Stomach (tissue), 9 donors: Measurements from ENCODE around the gene APOL4. TPM values are rescaled to one million over a fixed set of nuclear protein-coding genes. Genes with fewer than 3 reads are reported as not detected.

Source experiments
- DNase-seq, 2 donors: peaks; one replicate each; pipeline versions ENCODE4 v3.0.0 to v3.0.0-alpha.2; 2013 to 2019
- H3K27ac ChIP-seq, 5 donors: fragments of 200-600 bp in 4 of 5; sonication (generic) in 4 of 5; one replicate each; pipeline ENCODE4 v1.5.1; 2013 to 2019; ENCODE audit warnings: mild to moderate bottlenecking in 1 of 5, moderate library complexity in 1 of 5
- H3K27me3 ChIP-seq, 3 donors: fragments of 200-600 bp; sonication (generic); one replicate each; pipeline ENCODE4 v1.5.1; 2017 to 2019; ENCODE audit warnings: mixed run types in 1 of 3
- H3K36me3 ChIP-seq, 4 donors: fragments of 200-600 bp; sonication (generic); 1 replicate in 3 of 4; 2 replicates in 1 of 4; pipeline ENCODE4 v1.5.1; 2016 to 2019
- H3K4me1 ChIP-seq, 4 donors: fragments of 200-600 bp; sonication (generic); one replicate each; pipeline ENCODE4 v1.5.1; 2016 to 2019
- H3K4me3 ChIP-seq, 4 donors: fragments of 200-600 bp; sonication (generic) in 3 of 4; one replicate each; pipeline ENCODE4 v1.5.1; 2016 to 2019; ENCODE audit warnings: mild to moderate bottlenecking in 1 of 4
- H3K9me3 ChIP-seq, 4 donors: fragments of 200-600 bp; sonication (generic); one replicate each; pipeline ENCODE4 v1.5.1; 2016 to 2019
- EP300 ChIP-seq: sonication (generic); formaldehyde crosslinking; IDR thresholded peaks from one replicate; pipeline ENCODE4 v1.6.1; 2017; ENCODE audit warnings: antibody characterized with exemption
- POLR2A ChIP-seq, 4 donors: fragments of 450-650 bp; IDR thresholded peaks; one replicate each; pipeline ENCODE4 v1.6.1; 2016; ENCODE audit warnings: antibody characterized with exemption in 4 of 4, control low read depth in 2 of 4, mild to moderate bottlenecking in 1 of 4, moderate library complexity in 1 of 4
- POLR2AphosphoS5 ChIP-seq, 3 donors: sonication (generic); formaldehyde crosslinking; IDR thresholded peaks; one replicate each; pipeline ENCODE4 v1.6.1; 2016; ENCODE audit warnings: antibody characterized with exemption in 3 of 3
- WGBS, 5 donors: extraction: QIAGEN DNeasy Blood & Tissue Kit in 3 of 5; methylation state at CpG; one replicate each; pipeline versions ENCODE4 v1.1.5 to v1.1.7; 2013 to 2018; 5-methylcytosine and 5-hydroxymethylcytosine counted together
- intact Hi-C: fragments of 100-400 bp; cut with DNase I; formaldehyde crosslinking; loops from one replicate; pipeline ENCODE4 v1.15.1; 2023; ENCODE audit warnings: low total_unique reads
- polyA plus RNA-seq, 3 donors: library from polyadenylated mRNA; stranded (reverse); fragments of 200-250 nt; gene quantifications; one replicate each; pipeline ENCODE4 v1.2.3, GENCODE V29; 2013
- total RNA-seq, 5 donors: library from RNA; depleted of rRNA; stranded (reverse); fragments of >200 nt; gene quantifications; one replicate each; pipeline versions ENCODE4 v1.1.0 to v1.2.3, GENCODE V29; 2014 to 2016
- TF ChIP-seq, protein P1 (sequence below), 7 experiments: fragments of 450-650 bp in 4 of 7; fragments of 200-600 bp in 3 of 7; sonication (generic) in 3 of 7; IDR thresholded peaks; one replicate each; pipeline ENCODE4 v1.5.1; 2016 to 2019; ENCODE audit warnings: antibody characterized with exemption in 7 of 7, control low read depth in 2 of 7, mild to moderate bottlenecking in 1 of 7
- donor health status: healthy with polysubstance abuse.
- donor health status: Bipolar disorder and iron deficiency.
- donor health status: healthy.

Gene APOL4
- total and polyA plus RNA-seq, 8 donors: 1.2 to 13.2 (median 8.9) TPM; not detected in 2

DNA sequence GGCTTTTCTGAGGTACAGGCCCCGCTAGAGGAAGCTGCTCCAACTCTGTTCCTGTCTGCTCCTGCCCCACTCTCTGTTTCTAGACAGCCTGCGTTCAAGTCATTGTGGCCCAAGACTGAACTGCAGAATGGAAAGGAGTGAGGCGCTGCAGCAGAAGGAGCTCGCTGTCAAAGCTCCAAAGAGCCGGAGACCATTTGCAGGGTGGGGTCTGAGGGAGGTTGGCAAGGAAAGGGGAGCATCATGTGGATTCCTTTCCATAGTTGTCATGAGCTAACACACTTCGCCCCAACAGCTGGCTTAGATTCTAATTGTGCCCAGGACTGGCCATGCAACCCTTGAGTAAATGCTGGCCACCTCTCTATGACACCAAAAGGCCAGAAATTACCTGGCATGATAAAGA lies 18.8 kb downstream of the APOL4 start:
- no peak for DNase-seq
- Histone ChIP-seq H3K4me1 (peaks cover 0 to 15% (median 3%) of the 10 kb centered on the region in 4 donors), H3K27me3 (no peaks in the 10 kb centered on the region), H3K4me3 (no peak overlapping the region), H3K36me3 (no peaks in the 10 kb centered on the region), H3K9me3 (no peaks in the 10 kb centered on the region), H3K27ac (no peak overlapping the region)
- TF ChIP-seq POLR2AphosphoS5 (IDR thresholded peaks at IDR 0.05): no peak
- TF ChIP-seq, protein P1, sequence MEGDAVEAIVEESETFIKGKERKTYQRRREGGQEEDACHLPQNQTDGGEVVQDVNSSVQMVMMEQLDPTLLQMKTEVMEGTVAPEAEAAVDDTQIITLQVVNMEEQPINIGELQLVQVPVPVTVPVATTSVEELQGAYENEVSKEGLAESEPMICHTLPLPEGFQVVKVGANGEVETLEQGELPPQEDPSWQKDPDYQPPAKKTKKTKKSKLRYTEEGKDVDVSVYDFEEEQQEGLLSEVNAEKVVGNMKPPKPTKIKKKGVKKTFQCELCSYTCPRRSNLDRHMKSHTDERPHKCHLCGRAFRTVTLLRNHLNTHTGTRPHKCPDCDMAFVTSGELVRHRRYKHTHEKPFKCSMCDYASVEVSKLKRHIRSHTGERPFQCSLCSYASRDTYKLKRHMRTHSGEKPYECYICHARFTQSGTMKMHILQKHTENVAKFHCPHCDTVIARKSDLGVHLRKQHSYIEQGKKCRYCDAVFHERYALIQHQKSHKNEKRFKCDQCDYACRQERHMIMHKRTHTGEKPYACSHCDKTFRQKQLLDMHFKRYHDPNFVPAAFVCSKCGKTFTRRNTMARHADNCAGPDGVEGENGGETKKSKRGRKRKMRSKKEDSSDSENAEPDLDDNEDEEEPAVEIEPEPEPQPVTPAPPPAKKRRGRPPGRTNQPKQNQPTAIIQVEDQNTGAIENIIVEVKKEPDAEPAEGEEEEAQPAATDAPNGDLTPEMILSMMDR (IDR thresholded peaks at IDR 0.05): no peak
- TF ChIP-seq EP300: no peak
- TF ChIP-seq POLR2A (IDR thresholded peaks at IDR 0.05): no peak
- intact Hi-C loops: loop anchor here (5.0 kb wide), 1 partner anchor 36 kb away; no protein-coding TSS in a partner anchor
- 84 to 92% (median 91%) methylated on average over 6 of the region's 6 CpGs for WGBS, 5 donors

DNA sequence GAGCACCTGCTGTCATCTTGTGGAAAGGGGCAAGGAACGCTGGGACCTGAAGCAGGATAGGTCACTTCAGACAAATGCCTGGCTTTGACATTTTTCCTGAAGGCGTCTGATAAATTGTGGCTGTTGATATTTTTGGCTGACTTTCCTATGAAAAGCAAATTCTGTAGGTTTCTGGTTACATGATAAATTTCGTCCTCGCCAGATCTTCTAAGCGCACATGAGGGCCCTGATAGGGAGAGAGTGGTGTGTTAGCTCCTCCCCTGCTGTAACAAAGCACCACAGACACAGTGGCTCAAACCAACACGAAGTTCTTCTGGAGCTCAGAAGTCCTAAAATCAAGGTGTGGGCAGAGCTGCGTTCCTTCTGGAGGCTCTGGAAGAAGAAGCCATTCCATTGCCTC lies 19.6 kb downstream of the APOL4 start:
- H3K9me3 ChIP-seq: no peaks in the 10 kb centered on the region
- H3K4me1 ChIP-seq: peaks cover 0 to 15% (median 3%) of the 10 kb centered on the region in 4 donors
- TF ChIP-seq, protein P1 (IDR thresholded peaks at IDR 0.05): no peak
- TF ChIP-seq POLR2AphosphoS5 (IDR thresholded peaks at IDR 0.05): no peak
- TF ChIP-seq POLR2A (IDR thresholded peaks at IDR 0.05): no peak
- TF ChIP-seq EP300: no peak
- 51 to 69% (median 64%) methylated on average over 7 of the region's 7 CpGs for WGBS, 5 donors
- no peaks in the 10 kb centered on the region for H3K27me3 ChIP-seq
- no peak for DNase-seq
- no peaks in the 10 kb centered on the region for H3K36me3 ChIP-seq
- intact Hi-C loops: loop anchor here (5.0 kb wide), 1 partner anchor 35 kb away; no protein-coding TSS in a partner anchor
- no peak overlapping the region for H3K4me3 ChIP-seq
- no peak overlapping the region for H3K27ac ChIP-seq

DNA sequence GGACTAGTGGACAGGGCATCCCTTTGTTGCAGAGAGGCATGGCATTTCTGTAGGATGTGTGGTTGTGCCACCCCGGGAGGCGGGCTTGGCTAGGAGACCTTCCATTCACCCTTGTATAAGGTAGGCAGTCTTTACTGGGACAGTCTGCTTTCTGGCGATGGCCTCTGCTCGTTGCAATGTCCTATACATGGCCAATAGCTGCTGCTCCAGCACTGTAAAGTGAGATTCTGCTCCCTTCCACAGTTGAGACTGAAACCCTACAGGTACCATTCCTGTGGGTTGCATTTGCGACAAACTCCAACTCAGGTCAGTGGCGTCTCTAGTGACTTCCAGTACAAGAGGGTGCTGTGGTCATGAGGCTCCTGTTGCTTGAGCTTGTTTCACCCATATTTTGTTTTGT lies 20.7 kb downstream of the APOL4 start:
- no peak overlapping the region for H3K27ac ChIP-seq
- H3K27me3 ChIP-seq: no peaks in the 10 kb centered on the region
- peaks cover 0 to 15% (median 3%) of the 10 kb centered on the region in 4 donors for H3K4me1 ChIP-seq
- no peak for DNase-seq
- TF ChIP-seq EP300 (no peak), POLR2A (IDR thresholded peaks at IDR 0.05) (no peak), POLR2AphosphoS5 (IDR thresholded peaks at IDR 0.05) (no peak)
- TF ChIP-seq, protein P1 (IDR thresholded peaks at IDR 0.05): no peak
- H3K4me3 ChIP-seq: no peak overlapping the region
- intact Hi-C loops: loop anchor here (5.0 kb wide), 1 partner anchor 34 kb away; no protein-coding TSS in a partner anchor
- no peaks in the 10 kb centered on the region for H3K36me3 ChIP-seq
- 85 to 95% (median 91%) methylated on average over 3 to 6 of the region's 6 CpGs for WGBS, 5 donors
- H3K9me3 ChIP-seq: no peaks in the 10 kb centered on the region

DNA sequence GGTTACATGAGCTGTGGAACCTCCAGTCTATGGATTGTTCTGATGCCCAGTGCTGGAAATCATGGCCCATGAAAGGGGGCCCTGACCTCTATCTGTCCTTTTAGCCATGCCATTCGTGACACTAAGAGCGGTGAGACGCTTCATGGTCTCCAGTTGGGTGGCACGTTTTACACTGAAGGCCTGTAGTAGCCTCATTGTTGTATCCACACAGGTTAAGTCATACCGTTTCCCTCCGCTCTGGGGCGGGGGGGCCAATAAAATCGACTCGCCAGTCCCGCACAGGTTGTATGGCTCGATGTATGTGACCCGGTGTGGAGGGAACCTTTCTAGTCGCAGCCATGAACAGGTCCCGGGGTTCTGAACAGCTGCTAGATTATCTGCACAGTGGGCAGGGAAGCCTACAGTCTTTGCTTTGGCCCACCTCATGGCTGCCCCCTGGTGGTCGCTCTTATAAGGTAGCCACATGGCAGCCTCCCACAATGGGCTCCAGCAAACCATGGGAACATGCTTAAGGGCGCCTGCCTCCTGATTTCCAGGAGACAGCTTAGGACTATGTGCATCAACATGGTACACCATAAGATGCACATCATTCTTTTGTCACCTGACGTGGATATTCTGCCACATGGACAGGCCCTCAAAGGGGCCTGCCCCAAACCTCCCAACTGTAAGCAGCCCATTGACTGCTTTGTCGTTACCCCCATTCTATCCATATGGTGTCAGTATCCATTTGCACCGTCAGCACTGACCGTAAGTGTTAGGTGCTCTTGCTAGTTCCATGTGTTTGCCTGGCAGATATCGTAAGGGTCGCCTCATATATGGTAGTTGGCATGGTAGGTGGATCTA lies 21.4 kb downstream of the APOL4 start:
- no peaks in the 10 kb centered on the region for H3K9me3 ChIP-seq
- no peaks in the 10 kb centered on the region for H3K27me3 ChIP-seq
- WGBS, 5 donors: 49 to 57% (median 50%) methylated on average over 20 to 22 of the region's 22 CpGs
- no peak overlapping the region for H3K27ac ChIP-seq
- no peaks in the 10 kb centered on the region for H3K36me3 ChIP-seq
- peaks cover 0 to 15% (median 3%) of the 10 kb centered on the region in 4 donors for H3K4me1 ChIP-seq
- no peak overlapping the region for H3K4me3 ChIP-seq
- TF ChIP-seq EP300 (no peak), POLR2A (IDR thresholded peaks at IDR 0.05) (no peak), POLR2AphosphoS5 (IDR thresholded peaks at IDR 0.05) (peak in 1 of 3 donors; percentile 46)
- TF ChIP-seq, protein P1 (IDR thresholded peaks at IDR 0.05): peak in 5 of 7 experiments; percentile 77 to 90 (median 89)
- peak; percentile 89 to 91 for DNase-seq
- intact Hi-C loops: loop anchor here (5.0 kb wide), 1 partner anchor 33 kb away; no protein-coding TSS in a partner anchor
